HG03045 (cell line): Measurements from ENCODE around the gene CHCHD4.
A peak's percentile ranks its signal among the peaks of the same experiment; 100 is the strongest.

Source experiments
- ATAC-seq: cut with Tn5 transposase; IDR thresholded peaks from one replicate; pipeline ENCODE4 v1.9.1; 2021; ENCODE audit warnings: mild to moderate bottlenecking, moderate library complexity; ENCODE audit not compliant: unreplicated experiment

CHCHD4 gene

DNA sequence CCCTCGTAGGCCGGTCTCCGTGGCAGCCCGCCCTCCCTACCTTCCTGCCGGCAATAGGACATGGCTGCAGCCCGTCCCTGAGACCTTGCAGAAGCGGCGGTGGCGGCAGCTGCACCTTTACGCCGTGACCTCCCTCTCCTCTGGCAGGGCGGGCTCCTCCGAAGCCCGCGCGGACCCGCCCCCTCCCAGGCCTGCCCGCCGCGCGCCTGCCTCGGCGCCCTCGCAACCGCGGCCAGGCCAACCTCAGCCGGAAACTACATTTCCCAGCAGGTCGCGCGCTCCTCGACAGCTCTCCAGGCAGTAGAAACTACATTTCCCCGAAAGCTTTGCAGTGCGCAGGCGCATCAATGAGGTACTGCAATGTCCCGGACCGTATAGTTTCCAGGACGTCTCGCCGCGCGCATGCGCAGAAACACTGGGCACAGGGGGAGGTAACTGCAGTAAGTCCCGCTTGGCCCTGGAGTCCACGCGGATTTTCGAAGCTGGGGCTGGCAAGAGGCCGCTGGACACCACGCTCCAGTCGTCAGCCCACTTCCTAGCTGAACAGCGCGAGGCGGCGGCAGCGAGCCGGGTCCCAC is at the start of gene CHCHD4, which contains the start of gene TMEM43:
Gene CHCHD4 (minus strand): TSS at position 256 of the 578 bp plus-strand sequence. CDS start 194 bp downstream, at position 62.
Gene TMEM43 (plus strand): TSS at position 438 of the 578 bp plus-strand sequence. CDS start 142 bp downstream, outside the sequence.
- ATAC-seq, result peak; percentile 90

- no peak for ATAC-seq
Observed at GRCh38 chr3:14172496-14172895, 47.8 kb upstream of the CHCHD4 start.

DNA sequence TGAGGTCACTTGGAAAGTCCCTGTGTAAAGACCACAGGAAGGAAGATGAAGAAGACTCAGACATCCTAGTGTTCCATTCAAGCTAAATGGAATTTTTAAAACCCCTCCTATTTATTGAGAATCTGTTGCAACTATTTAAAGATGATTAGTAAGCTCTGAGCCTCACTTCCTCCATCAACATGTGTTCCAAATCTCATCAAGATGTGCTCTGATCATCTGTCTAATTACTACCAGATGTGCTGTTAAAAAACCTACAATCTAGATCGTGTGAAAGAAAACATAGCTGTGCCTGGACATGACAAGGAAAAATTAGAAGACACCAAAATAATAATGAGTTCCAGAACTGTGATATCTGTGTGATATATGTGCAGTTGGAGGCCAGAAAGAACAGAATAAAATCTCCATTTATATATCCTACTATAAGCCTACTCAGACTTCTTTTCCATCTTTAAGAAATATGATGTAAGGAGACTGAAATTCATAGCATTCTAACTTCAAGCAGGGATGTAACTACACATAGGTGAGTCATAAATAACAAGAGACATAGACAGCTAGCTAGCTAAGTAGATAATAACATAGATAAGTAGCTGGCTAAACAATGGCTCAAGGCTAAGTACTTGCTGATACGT is 46.0 kb upstream of the CHCHD4 start:
- ATAC-seq, result no peak

DNA sequence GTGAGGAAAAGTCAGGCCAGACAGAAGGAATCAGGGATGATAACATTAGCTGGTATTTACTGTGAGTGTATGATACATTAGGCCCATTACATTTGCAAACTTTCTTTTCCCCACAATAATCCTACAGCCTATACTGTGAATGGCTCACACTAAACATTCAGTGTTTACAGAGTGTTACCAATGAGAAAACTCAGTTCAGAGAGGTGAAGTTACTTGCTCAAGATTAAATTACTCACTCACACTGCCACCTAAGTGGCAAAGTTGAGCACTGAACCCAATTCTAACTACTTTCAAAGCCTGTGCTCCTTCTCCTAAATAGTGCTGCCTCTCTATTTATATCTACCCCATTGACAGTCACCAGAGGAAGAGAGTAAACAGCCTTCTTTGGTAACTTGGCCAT is 45.2 kb upstream of the CHCHD4 start:
- ATAC-seq, result no peak

- ATAC-seq, result no peak
Observed at GRCh38 chr3:14169435-14169834, 44.8 kb upstream of the CHCHD4 start.

DNA sequence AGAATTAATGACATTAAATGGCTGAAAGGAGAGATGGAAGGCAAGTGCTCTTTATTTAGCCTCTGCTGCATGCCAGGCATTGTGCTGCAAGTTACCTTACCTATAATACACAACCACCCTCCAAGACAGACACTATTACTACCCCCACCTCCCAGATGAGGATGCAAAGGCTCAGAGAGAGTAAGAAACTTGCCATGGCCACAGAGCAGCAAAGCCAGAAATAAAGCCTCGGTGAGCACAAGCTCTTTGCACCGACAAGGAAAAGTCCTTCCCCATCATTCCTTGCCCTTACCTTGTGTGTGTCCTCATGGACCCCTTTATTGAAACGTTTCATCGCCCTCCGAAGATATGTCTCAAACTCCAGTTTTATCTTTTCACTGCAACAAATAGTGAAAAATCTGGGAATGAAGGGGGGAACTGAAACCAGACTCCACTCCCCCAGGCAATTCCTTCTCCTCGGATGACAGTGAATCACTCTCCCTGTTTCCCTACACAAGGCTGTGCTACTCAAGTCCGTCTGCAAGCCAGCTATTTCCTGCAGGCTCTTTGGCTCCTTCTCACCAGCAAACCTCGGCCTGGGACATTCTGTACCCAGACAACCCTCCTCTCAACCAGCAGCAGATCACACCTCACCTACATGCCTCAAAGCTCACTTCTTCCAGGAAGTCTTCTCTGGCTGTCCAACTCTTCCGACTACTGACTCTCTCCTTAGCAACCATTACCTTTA is 42.4 kb upstream of the CHCHD4 start:
- no peak for ATAC-seq

DNA sequence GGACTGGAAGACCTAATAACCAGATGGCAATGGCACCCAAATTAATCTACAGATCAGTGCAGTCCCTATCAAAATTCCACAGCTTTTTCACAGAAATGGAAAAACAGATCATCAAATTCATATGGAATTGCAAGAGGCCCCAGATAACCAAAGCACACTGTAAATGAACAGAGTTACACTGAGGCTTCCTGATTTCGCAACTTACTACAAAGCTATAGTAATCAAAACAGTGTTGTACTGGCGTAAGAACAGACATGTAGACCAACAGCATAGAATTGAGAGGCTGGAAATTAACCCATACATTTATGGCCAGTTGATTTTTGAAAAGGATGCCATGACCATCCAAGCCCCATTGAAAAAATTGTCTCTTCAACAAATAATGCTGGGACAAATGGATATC is 37.5 kb upstream of the CHCHD4 start:
- no peak for ATAC-seq

GRCh38 chr3:14161282-14161681 is 36.6 kb upstream of the CHCHD4 start:
- no peak for ATAC-seq

DNA sequence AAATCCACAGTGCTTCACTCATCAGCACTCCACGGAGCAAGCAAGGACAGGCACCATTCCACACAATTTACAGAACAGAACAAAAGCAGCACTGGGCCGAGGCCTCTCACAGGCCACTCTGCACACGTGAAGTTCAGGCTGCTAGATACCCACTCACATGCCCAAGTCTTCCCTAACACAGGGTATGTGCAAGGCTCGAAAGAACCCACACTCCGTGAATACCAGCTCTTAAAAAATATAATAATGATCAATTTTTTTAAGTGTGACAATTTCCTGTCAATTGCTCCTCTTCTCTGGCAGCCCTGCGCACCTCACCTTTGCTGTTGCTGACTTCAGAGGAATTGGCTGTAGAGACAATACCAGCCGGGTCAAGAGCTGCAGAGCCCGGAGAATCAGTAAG is 34.8 kb upstream of the CHCHD4 start:
- no peak for ATAC-seq

GRCh38 chr3:14158370-14158769 is 33.7 kb upstream of the CHCHD4 start:
- no peak for ATAC-seq

DNA sequence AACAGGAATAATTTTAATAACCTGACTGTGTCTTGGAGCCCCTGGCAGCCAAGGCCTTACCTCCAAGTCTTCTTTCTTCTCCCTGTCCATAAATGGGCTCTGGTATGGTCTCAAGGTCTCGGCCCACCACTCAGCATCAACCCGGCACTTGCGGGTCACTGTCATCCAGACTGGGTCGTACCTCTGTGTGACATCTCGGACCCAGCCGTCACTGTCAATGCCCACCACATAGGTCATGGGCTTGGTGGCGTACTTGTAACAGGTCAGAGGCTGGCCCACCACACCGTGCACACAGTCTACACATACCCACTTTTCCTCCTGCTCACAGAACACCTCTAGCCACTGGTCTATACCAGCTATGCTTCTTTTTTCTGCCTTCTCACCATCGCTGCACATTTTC is 33.3 kb upstream of the CHCHD4 start:
- ATAC-seq, result no peak

- ATAC-seq, result no peak
Observed at GRCh38 chr3:14156843-14157561, 32.3 kb upstream of the CHCHD4 start.

DNA sequence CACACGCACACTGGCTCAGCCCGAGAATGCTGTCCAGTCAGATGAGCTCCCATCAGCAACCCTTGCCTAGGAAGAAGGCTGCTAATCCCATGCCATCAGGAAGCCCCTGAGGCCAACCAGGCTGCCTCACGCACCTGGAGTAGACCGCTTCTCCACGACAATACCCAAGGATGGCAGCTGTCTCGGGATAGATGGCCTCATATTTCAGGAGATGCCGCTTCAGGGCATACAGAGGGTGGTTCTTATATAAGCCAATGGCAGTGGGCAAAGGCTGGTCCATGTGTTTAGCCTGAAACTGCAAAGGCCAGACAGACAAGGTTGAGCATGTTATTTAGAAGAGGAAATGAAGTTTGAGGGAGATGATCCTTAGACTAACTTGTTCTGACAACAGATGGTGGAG is 31.5 kb upstream of the CHCHD4 start:
- ATAC-seq, result no peak

DNA sequence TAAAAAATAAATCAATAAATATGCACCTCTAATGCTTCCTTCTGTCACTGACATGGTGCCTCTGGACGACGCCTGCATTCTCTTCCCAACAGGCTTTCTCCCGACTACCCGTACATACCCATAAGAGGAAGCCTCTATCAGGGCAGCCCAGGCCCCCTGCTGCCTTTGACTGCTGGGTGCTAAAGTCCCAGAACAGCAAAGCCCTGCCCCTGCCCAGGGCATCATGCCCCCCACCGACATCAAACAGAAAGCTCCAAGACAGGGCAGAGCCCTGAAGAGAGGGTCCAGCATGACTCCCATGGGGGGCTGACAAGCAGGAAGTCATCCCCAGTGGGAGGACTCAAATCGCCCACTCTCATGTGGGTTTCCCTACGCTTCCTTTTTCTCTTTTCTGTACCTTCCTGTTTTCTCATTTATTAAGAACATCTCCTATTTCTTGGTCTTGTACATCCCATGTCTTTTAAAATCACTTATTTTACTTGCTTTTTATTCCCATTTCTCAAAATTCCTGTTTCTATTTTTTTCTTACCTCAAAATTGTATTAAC is 30.3 kb upstream of the CHCHD4 start:
- no peak for ATAC-seq

DNA sequence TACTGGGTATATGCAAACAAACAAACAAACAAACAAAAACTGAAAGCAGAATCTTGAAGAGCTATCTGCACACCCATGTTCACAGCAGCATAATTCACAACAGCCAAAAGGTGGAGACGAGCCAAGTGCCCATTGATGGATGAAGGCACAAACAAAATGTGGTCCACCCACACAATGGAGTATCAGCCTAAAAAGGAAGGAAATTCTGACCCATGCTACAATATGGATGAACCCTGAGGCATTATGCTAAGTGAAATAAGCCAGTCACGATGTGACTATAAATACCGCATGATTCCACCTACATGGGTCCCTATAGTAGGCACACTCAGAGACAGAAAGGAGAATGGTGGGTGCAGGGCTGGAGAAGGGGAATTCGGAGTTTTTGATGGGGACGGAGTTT is 29.6 kb upstream of the CHCHD4 start:
- no peak for ATAC-seq

GRCh38 chr3:14153663-14154062 is 29.0 kb upstream of the CHCHD4 start:
- no peak for ATAC-seq

GRCh38 chr3:14152963-14153355 is 28.3 kb upstream of the CHCHD4 start:
- no peak for ATAC-seq

DNA sequence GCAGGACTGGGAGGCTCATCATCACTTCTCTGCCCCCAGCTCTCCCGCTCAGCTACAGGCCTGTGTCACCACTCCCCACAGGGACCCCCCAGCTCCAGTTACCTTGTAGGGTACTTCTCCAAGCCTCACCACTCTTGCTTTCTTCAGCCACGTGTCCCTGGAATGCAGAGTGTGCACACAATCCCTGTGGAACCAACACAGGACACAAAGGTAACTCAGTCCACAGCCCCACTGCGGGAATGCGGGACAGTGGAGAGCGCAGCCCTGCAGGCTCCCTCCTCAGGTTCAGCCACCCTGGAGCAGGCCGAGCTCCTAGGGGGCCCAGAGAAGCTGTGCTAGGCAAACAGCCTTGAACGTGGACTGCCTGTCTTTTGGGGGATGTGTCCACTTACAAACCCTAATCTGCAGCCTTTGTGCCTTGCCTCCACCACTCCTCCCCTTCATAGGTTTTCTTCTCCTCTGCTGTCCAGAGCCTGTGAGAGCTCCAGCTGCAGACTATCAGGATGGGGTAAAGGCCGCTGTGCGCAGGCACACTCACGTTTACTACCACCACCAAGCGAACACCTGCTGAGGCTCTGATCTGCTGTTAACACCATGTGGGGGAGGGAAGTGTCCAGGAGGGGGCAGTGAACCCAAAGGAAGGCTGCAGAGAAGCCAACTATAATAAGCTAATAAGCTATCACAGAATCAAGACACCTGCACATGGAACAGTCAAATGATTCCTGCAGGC is 27.7 kb upstream of the CHCHD4 start:
- no peak for ATAC-seq

DNA sequence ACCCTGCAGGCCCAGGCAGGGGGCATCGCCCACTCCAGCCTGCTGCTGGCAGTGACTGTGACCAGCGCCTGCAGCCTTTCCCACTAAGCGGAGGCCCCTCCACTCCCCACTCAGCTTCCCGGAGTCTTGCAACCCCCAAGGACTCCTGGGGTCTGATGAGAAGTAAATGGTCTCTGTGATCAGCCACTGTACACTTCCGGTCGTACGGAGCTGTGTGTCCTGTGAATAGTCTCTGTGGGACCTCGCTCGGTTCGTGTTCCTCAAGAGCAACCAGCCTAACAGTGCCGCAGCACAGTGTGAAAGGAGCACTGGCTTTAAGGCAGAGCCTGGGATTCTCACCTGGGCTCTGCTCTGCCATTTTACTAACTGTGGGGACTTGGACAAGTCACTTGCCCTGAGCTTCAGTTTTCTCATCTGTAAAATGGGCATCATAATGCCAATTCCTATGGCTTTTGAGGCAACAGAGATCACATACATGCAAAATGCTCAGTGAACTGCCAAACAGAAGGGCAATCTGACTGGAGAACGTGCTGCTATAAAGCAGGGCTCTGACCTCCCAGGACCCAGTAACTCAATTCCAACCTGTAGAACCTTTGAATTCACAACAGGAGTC is 26.9 kb upstream of the CHCHD4 start:
- no peak for ATAC-seq
